GM23338 (cell line): ENCODE data around the gene RHBDD1. TPM values are rescaled to one million over a fixed set of nuclear protein-coding genes. Genes with fewer than 3 reads are reported as not detected.

Source experiments
- ATAC-seq: fragments of 200-7000 bp; cut with Tn5 transposase; 3 replicates; pipeline ENCODE4 v1.9.1; 2020
- DNase-seq: peaks from one replicate; pipeline ENCODE4 v3.0.0-alpha.2; 2015; ENCODE audit warnings: low spot score
- H2AFZ ChIP-seq: fragments of 200-600 bp; sonication (generic); 2 replicates; pipeline ENCODE4 v1.8.0; 2016; ENCODE audit warnings: antibody characterized with exemption, mild to moderate bottlenecking, moderate library complexity
- H3F3A ChIP-seq: fragments of 200-600 bp; sonication (generic); replicated peaks from 2 replicates; pipeline ENCODE4 v1.8.0; 2017; ENCODE audit warnings: antibody characterized with exemption, mixed run types, low read depth
- H3K27ac ChIP-seq: fragments of 200-600 bp; sonication (generic); 2 replicates; pipeline ENCODE4 v1.6.1; 2016; ENCODE audit warnings: low read depth
- H3K27me3 ChIP-seq: fragments of 200-600 bp; sonication (generic); 2 replicates; pipeline ENCODE4 v1.8.0; 2016; ENCODE audit warnings: mild to moderate bottlenecking, mixed run types, moderate library complexity; ENCODE audit not compliant: insufficient read depth
- H3K36me3 ChIP-seq: fragments of 200-600 bp; sonication (generic); 2 replicates; pipeline ENCODE4 v1.8.0; 2016; ENCODE audit warnings: mild to moderate bottlenecking; ENCODE audit not compliant: insufficient read depth
- H3K4me1 ChIP-seq: fragments of 200-600 bp; sonication (generic); 2 replicates; pipeline ENCODE4 v1.8.0; 2016; ENCODE audit warnings: mild to moderate bottlenecking, moderate library complexity; ENCODE audit not compliant: insufficient read depth
- H3K4me2 ChIP-seq: fragments of 200-600 bp; sonication (generic); 2 replicates; pipeline ENCODE4 v1.7.1; 2017; ENCODE audit warnings: mixed run types
- H3K4me3 ChIP-seq: fragments of 200-600 bp; sonication (generic); 2 replicates; pipeline ENCODE4 v1.6.1; 2016; ENCODE audit warnings: mixed run types
- H3K79me2 ChIP-seq: fragments of 200-600 bp; sonication (generic); replicated peaks from 2 replicates; pipeline ENCODE4 v1.8.0; 2017; ENCODE audit warnings: mild to moderate bottlenecking; ENCODE audit not compliant: insufficient read depth
- H3K9me2 ChIP-seq: fragments of 200-600 bp; sonication (generic); 2 replicates; pipeline ENCODE4 v1.8.0; 2017; ENCODE audit not compliant: insufficient read depth
- H4K20me1 ChIP-seq: fragments of 200-600 bp; sonication (generic); replicated peaks from 2 replicates; pipeline ENCODE4 v1.8.0; 2017; ENCODE audit warnings: mild to moderate bottlenecking; ENCODE audit not compliant: insufficient read depth
- H3K27ac Mint-ChIP-seq: 2 replicates; pipeline ENCODE4 v1.8.0; 2020; ENCODE audit warnings: inconsistent platforms, mild to moderate bottlenecking, moderate library complexity, mixed read lengths
- H3K27me3 Mint-ChIP-seq: 3 replicates; pipeline ENCODE4 v1.8.0; 2022; ENCODE audit warnings: low read depth, mild to moderate bottlenecking, moderate library complexity, mixed read lengths, inconsistent platforms; ENCODE audit not compliant: insufficient read depth, poor library complexity
- H3K36me3 Mint-ChIP-seq: 3 replicates; pipeline ENCODE4 v1.8.0; 2021; ENCODE audit warnings: low read depth, mild to moderate bottlenecking, inconsistent platforms, moderate library complexity, mixed read lengths
- H3K4me1 Mint-ChIP-seq: 3 replicates; pipeline ENCODE4 v1.8.0; 2020; ENCODE audit warnings: mild to moderate bottlenecking, inconsistent platforms, mixed read lengths
- H3K4me3 Mint-ChIP-seq: 3 replicates; pipeline ENCODE4 v1.8.0; 2021; ENCODE audit warnings: moderate library complexity, mild to moderate bottlenecking, inconsistent platforms, mixed read lengths
- H3K9me3 Mint-ChIP-seq: 3 replicates; pipeline ENCODE4 v1.8.0; 2020; ENCODE audit warnings: moderate library complexity, mild to moderate bottlenecking, inconsistent platforms, mixed read lengths
- EZH2 ChIP-seq: fragments of 200-600 bp; sonication (generic); IDR thresholded peaks from one replicate; pipeline ENCODE4 v1.8.0; 2017; ENCODE audit warnings: antibody characterized with exemption, mild to moderate bottlenecking, low read depth; ENCODE audit not compliant: unreplicated experiment
- REST ChIP-seq: IDR thresholded peaks from one replicate; pipeline ENCODE4 v1.6.1; 2018; ENCODE audit warnings: antibody characterized with exemption; ENCODE audit not compliant: unreplicated experiment
- STAT1 ChIP-seq: IDR thresholded peaks from one replicate; pipeline ENCODE4 v1.6.1; 2016; ENCODE audit warnings: antibody characterized with exemption; ENCODE audit not compliant: unreplicated experiment
- ZNF114 ChIP-seq: fragments of 250-450 bp; sonication (Bioruptor Pico); IDR thresholded peaks from 2 replicates; pipeline ENCODE4 v1.5.0; 2020; ENCODE audit warnings: mild to moderate bottlenecking, moderate library complexity
- polyA plus RNA-seq: library from polyadenylated mRNA; unstranded; fragments of >200 nt; fragmentation: Nextera tagmentation; extraction: Ambion mirVana; gene quantifications from 2 replicates; pipeline ENCODE4 v1.2.1, GENCODE V29; 2016
- total RNA-seq: library from RNA; depleted of rRNA; stranded (reverse); fragments of >200 nt; shearing (Covaris generic); gene quantifications from 2 replicates; pipeline ENCODE4 v1.2.3, GENCODE V29; 2014
- TF ChIP-seq, protein P1 (sequence below): fragments of 250-450 bp; sonication (Bioruptor Pico); IDR thresholded peaks from 2 replicates; pipeline ENCODE4 v1.5.0; 2020; ENCODE audit warnings: mild to moderate bottlenecking, moderate library complexity

Gene RHBDD1
- total and polyA plus RNA-seq, 2 experiments from 2014 or later, result 7.3 to 13.0 TPM

GRCh38 chr2:226794196-226794661 lies 41.6 kb upstream of the RHBDD1 start (continued):
- TF ChIP-seq, protein P1, sequence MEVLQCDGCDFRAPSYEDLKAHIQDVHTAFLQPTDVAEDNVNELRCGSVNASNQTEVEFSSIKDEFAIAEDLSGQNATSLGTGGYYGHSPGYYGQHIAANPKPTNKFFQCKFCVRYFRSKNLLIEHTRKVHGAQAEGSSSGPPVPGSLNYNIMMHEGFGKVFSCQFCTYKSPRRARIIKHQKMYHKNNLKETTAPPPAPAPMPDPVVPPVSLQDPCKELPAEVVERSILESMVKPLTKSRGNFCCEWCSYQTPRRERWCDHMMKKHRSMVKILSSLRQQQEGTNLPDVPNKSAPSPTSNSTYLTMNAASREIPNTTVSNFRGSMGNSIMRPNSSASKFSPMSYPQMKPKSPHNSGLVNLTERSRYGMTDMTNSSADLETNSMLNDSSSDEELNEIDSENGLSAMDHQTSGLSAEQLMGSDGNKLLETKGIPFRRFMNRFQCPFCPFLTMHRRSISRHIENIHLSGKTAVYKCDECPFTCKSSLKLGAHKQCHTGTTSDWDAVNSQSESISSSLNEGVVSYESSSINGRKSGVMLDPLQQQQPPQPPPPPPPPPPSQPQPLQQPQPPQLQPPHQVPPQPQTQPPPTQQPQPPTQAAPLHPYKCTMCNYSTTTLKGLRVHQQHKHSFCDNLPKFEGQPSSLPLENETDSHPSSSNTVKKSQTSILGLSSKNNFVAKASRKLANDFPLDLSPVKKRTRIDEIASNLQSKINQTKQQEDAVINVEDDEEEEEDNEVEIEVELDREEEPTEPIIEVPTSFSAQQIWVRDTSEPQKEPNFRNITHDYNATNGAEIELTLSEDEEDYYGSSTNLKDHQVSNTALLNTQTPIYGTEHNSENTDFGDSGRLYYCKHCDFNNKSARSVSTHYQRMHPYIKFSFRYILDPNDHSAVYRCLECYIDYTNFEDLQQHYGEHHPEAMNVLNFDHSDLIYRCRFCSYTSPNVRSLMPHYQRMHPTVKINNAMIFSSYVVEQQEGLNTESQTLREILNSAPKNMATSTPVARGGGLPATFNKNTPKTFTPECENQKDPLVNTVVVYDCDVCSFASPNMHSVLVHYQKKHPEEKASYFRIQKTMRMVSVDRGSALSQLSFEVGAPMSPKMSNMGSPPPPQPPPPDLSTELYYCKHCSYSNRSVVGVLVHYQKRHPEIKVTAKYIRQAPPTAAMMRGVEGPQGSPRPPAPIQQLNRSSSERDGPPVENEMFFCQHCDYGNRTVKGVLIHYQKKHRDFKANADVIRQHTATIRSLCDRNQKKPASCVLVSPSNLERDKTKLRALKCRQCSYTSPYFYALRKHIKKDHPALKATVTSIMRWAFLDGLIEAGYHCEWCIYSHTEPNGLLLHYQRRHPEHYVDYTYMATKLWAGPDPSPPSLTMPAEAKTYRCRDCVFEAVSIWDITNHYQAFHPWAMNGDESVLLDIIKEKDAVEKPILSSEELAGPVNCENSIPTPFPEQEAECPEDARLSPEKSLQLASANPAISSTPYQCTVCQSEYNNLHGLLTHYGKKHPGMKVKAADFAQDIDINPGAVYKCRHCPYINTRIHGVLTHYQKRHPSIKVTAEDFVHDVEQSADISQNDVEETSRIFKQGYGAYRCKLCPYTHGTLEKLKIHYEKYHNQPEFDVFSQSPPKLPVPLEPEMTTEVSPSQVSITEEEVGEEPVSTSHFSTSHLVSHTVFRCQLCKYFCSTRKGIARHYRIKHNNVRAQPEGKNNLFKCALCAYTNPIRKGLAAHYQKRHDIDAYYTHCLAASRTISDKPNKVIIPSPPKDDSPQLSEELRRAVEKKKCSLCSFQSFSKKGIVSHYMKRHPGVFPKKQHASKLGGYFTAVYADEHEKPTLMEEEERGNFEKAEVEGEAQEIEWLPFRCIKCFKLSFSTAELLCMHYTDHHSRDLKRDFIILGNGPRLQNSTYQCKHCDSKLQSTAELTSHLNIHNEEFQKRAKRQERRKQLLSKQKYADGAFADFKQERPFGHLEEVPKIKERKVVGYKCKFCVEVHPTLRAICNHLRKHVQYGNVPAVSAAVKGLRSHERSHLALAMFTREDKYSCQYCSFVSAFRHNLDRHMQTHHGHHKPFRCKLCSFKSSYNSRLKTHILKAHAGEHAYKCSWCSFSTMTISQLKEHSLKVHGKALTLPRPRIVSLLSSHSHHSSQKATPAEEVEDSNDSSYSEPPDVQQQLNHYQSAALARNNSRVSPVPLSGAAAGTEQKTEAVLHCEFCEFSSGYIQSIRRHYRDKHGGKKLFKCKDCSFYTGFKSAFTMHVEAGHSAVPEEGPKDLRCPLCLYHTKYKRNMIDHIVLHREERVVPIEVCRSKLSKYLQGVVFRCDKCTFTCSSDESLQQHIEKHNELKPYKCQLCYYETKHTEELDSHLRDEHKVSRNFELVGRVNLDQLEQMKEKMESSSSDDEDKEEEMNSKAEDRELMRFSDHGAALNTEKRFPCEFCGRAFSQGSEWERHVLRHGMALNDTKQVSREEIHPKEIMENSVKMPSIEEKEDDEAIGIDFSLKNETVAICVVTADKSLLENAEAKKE (CRISPR knock-in tag), result no peak

DNA sequence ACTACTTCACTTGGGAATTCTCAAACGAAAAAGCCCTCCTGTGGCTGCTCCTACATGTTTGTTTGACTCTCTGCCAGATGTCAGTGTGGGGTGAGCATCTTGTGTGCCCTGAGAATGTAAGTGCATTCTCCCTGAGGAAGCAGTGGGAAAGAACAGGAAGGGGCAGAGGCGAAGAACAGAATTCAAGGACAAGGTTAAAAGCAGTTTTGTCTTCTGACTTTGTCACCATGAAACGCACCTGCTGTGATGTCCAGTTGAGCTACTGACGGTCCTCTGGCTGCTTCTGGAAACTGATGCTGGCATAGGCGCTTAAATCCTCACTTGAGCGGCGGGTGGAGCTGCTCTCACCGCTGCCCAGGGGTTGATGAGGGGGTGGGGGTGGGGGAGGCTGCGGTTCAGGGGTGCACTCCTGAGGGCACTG lies 41.1 kb upstream of the RHBDD1 start:
- Mint-ChIP-seq H3K4me3 (peak overlapping the region; percentile 62), H3K27ac (0 out of 2 replicates have a peak overlapping the region, but pooled peaks have one; percentile 41), H3K27me3 (peaks cover 15% of the 10 kb centered on the region), H3K36me3 (peaks cover 41% of the 10 kb centered on the region), H3K4me1 (peaks cover 50% of the 10 kb centered on the region), H3K9me3 (peaks cover 20% of the 10 kb centered on the region; the same call in 2 of the 3 replicates)
- Histone ChIP-seq H3K27me3 (no peaks in the 10 kb centered on the region), H3K4me3 (peak overlapping the region; percentile 54), H3K4me2 (peak overlapping the region; percentile 84), H3K4me1 (peaks cover 46% of the 10 kb centered on the region), H3F3A (peaks cover 5% of the 10 kb centered on the region; the same call in 1 of the 2 replicates), H3K27ac (no peak overlapping the region), H3K79me2 (peaks cover 67% of the 10 kb centered on the region), H2AFZ (no peak overlapping the region), H3K9me2 (no peaks in the 10 kb centered on the region), H4K20me1 (0 out of 2 replicates have a peak, but pooled peaks cover 4% of the 10 kb centered on the region), H3K36me3 (no peaks in the 10 kb centered on the region)
- ATAC-seq (no peak), DNase-seq (peak; percentile 43)
- no peak for TF ChIP-seq STAT1
- TF ChIP-seq EZH2, result no peak
- TF ChIP-seq REST, result no peak
- no peak for TF ChIP-seq ZNF114 (CRISPR knock-in tag)
- TF ChIP-seq, protein P1 (CRISPR knock-in tag), result no peak
